ENCODE results near the gene RHEB.
"Not testable (repeated sequence)": the region's sequence is repeated elsewhere in the genome, so short reads cannot be mapped to it uniquely, and the experiment has no call there.

Gene RHEB

DNA sequence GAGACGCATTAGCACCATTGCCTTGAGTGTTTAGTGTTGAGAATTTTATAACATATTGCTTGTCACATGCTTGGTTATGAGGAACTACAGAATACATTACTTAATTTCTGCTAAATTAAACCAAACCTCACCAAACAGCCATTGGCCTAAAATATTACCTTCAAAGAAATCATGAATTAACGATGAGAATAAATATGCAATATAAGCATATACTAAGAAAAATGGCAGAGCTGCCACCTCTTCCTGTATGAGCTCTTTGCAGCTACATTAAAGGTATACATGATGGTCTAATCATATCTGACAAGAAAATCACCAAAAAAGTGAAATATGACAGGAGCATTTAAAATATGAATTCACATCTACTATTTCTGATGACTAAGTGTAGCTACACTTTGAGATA, 5.2 kb upstream of the RHEB start:
- no peak for DNase-seq

GRCh38 chr7:151524331-151524730, 4.6 kb upstream of the RHEB start:
- DNase-seq = no peak

DNA sequence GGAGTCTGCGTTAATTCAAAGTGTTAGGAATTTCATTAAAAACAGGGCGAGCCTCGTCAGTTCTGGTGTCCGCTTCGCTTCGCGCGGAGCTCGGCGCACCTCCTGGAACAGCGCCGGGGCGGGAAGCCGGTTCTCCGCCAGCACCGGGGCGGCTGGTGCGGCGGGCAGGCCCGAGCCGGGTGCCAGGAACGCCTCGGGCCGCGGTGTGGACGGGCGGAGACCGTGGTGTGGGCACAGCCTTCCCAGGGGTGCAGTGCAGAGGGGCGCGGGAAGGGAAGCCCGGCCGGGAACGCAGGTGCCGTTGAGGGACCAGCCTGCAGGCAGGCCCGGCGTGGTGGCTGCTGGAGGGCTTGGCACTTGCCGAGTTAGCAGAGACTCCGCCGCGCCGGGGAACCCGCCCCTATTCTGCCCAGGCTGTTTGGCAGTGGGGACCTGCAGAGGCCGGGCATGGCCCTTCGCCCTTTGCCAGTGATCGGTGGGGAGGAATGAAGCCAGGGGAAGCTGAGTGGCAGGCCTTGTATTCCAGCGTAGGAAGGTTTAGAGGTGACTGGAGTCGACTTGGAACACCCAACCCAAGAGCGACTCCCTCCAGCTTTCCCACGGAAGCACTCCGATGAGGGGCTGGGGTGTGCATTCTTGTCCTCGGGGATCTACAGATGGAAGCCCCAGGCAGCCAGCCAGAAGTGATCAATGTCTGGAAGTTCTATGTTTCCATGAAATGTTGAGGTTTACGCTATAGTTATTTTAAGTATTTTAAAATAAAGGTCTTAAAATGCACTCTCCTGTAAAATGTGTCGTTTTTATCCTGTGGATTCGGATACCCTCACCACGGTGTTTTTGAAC, 945 bp upstream of the RHEB start:
- DNase-seq = no peak

DNA sequence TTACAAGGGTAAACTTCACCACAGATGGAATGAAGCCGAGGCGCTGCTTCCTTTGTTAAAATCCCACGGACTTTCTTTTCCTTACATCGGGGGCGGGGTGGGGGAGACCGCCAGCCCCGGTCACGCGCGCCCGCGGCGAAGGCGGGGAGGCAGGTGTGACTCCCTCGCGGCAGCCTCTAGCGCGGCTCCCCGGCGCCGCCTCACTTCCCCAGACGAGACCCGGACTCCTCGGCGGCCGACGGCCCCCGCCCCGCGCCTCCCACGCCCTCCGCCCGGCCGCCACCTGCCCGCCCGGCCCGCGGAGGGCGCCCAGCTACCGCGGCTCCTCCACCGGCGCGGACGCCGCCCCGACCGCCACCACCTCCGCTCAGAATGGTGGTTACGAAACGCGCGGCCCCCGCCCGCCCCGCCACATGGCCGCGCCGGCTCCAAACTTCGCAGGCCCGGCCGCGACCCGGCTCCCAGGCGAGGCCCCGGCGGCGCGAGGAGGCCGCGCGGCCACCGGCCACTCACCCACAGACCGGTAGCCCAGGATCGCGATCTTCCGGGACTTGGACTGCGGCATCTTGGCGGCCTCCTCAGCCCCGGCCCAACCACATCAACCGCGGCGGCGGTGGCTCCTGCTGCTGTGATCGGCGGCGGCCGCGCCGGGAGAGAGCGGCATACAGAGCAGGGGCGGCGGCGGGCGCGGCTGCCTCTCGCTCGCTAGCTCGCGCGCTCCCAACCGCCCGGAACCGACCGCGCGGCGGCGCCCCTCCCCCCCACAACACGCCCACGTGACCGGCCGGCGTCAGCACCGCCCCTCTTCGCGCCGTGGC, 539 bp downstream of the RHEB start:
- DNase-seq = not testable (repeated sequence)

DNA sequence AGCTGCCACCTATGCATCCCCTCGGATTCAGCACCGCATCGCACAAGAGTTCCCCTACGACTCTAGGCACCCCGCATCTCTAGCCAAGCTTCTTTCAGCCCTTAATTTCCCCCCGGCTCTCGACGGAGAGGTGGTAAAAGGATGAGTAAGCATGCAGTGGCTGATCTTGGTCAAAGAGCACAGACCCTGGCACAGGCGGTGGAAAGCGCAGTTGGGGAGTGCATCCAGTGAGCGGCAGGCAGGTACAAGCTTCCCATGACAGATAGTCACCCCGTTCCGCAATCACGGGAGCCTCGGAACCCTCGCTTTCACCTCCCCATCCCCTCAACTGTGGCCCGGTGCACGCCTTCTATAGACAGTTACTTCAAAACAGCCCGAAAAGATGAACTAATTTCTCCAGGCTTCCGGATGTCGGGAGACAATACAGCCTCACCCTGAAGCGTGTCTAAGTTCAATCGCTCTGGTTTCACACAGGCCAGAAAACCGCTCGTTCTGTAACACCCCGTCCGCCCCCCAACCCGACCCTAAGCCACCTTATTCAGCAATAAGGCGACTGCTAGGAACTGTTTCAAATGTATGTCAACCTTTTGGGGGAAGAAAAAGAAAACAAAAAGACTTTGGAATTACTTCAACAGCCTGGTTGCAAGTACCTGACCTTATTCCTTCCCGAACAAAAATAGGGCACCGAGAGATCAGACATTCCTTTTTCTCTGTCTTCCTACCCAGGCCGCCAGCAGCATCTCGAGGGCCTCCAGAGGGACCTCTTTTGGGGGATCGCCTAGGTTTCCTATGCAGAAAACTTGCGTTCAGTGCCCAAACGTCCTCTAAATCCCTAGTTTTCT, 1.4 kb downstream of the RHEB start:
- no peak for DNase-seq

- no peak for DNase-seq
Measured at GRCh38 chr7:151517601-151518104, 2.0 kb downstream of the RHEB start.

DNA sequence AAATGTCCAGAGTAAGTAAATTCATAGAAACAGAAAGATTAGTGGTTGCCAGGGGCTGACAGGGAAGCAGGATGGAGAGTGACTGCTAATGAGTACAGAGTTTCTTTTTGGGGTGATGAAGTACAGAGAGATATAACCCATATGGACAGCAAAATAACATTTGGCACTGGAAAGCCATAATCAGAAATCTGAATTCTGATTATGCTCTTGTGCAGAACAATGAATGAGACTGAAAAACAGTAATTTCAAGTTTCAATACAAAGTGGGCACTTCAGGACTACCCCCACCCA, 4.5 kb downstream of the RHEB start:
- DNase-seq = no peak

DNA sequence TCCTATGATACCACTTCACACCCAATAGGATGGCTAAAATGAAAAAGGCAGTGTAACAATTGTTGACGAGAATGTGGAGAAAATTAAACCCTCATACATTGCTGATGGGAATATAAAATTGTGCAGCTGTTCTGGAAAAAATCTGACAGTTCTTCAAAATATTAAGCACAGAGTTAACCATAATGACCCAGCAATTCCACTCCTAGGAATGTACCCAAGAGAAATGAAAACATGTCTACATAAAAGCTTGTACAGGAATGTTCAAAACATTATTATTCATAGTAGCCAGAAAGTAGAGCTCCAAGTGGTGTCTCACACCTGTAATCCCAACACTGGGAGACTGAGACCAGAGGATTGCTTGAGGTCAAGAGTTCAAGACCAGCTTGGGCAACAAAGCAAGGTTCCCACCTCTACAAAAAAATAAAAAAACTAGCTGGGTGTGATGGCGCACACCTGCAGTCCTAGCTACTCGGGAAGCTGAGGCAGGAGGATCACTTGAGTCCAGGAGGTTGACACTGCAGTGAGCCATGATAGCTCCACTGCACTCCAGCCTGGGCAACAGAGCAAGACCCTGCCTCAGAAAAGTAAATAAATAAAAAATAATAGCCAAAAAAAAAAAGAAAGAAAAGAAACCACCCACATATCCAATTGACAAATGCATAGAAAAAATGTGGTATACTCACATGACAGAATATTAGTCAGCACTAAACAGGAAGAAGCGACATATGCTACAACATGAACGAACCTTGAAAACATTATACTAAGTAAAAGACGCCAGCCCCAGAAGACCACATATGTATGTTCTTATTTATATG, 5.0 kb downstream of the RHEB start:
- DNase-seq = no peak

- no peak for DNase-seq
Measured at GRCh38 chr7:151513133-151513532, 6.6 kb downstream of the RHEB start.

DNA sequence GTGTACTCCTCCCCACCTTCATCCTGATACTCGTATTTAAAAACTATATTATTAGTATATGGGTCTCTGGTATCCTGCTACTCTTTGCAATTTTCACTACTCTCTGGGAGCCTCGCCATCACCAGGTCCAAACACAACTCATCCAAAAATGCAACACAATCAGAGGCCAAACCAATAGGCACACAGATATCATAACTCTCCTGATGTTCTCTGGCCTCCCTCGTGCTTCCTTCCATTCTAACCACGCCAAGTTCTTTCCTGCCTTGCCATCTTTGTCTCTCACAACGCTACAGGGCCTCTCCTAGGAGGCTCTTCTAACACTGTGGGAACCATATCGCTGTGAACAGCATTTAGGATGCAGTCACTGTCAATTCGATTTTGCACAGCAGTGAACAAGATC, 7.3 kb downstream of the RHEB start:
- no peak for DNase-seq

DNA sequence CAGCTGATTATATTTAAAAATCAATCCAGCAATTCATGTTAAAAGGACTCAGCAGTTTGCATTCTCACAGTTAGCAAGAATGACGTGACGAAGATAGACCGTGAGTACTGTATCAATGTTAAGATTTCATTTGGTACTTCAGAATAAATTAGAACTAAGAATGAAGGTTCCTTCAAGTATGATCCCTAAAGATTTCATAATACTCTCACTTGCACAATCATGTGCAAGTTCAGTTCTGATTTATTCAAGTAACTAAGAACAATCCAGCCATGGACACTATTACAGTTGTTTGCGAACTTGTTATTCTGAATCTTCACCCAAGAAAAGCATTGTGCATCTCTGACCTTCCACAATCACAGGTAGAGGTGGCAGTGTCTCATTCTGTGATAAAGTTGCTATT, 7.7 kb downstream of the RHEB start:
- no peak for DNase-seq

GRCh38 chr7:151511270-151511669, 8.4 kb downstream of the RHEB start:
- no peak for DNase-seq

DNA sequence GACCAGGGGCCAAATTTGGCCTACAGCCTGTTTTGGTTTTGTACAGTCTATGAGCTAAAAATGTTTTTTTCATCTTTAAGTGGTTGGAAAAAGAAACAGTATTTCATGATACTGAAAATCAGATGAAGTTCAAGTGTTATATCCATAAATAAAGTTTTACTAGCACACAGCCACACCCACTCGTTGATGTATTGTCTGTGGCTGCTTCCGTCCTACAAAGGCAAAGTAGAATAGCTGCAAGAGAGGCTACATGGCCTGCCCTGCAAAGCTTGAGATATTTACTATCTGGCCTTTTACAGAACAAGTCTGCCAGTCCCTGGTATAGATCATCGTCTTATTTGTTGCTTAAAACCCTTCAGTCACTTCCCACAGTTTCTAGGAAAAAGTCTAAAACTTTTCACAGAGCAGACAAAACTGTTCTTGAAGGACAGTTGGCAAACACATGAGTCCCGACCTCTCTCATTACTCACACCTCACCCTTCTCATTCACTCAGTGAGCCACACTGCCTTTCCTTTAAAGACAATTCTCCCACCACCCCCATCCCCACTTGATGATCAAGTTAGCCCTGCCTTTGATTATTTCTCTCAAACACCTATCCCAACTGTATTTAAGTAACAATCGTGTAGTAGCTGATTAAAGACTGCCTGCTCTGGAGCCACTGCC, 9.9 kb downstream of the RHEB start:
- no peak for DNase-seq

GRCh38 chr7:151508991-151509390, 10.7 kb downstream of the RHEB start:
- DNase-seq = no peak

DNA sequence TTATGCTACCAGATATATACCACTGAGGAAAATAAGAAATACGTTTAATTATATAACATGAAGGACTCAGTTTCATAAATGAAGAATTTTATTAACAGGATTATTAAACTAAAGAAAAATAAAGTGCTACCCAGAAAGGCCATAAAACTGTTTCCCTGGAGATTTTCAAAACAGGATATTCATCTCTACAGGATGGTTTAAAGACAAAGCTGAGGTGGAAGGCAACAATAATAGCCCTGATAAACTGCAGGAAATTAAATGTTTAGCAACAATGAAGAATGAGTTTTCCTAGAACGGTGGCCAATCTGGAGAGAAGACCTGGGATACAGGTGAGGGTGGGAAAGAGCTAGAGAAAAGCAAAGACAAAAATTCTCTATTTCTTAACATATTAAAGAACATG, 11.9 kb downstream of the RHEB start:
- DNase-seq = no peak

DNA sequence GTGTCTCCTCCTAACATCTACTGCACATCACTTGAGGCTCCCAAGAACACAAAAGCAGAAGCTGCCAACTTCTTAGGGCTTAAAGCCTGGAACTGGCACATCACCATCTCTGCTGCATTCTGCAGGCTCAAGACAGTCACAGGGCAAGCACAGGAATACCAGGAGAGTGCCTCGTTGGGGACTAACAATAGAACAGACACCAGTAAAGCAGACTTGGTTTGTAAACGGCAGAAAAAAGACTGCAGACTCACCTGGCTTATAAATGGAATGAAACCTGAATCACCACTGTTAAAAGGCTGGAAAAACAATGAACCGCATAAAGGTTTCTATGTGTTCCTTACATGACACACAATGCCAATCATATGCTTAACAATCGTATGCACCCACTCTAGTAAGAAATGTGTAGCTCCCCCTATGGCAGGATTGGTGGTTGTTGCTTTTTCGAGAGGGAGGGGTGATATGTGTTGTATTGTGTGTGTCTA, 12.8 kb downstream of the RHEB start:
- no peak for DNase-seq

DNA sequence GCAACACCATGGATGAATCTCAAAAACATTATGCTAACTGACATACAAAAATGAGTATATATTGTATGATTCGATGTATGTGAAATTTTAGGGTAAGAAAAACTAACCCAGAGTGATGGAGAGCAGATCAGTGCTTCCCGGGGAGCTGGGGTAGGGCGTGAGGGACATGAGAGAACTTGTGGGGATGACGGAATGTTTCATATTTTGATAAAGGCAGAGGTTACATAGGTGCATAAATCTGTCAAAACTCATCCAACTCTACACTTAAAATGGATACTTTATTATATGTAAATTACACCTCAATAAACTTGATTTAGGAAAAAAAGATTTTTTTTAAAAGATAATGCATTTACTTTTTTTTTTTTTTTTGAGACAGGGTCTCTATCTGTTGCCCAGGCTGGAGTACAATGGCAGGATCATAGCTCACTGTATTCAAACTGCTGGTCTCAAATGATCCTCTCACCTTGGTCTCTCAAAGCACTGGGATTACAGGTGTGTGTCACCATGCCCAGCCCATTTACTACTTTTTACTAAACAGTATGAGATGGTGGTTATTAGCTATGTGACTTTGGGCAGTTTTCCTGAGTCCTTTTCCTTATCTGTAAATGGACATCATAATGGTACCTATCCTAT, 13.7 kb downstream of the RHEB start:
- no peak for DNase-seq

DNA sequence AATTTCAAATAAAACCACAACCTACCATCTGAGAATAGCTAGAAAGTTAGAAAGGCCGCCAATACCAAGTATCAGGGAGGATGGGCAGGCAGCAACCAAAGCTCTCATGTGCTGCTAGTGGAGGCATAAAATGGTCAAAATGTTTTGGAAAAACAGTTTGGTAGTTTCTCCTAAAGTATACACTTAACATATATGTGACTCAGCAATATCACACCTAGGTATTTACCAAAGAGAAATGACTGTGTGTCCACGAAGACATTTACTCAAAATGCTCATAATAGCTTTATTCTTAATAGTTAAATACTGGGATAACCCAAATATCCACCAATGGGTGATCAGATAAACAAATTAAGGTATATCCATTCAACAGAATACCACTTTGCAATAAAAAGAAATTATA, 14.3 kb downstream of the RHEB start:
- DNase-seq = no peak

DNA sequence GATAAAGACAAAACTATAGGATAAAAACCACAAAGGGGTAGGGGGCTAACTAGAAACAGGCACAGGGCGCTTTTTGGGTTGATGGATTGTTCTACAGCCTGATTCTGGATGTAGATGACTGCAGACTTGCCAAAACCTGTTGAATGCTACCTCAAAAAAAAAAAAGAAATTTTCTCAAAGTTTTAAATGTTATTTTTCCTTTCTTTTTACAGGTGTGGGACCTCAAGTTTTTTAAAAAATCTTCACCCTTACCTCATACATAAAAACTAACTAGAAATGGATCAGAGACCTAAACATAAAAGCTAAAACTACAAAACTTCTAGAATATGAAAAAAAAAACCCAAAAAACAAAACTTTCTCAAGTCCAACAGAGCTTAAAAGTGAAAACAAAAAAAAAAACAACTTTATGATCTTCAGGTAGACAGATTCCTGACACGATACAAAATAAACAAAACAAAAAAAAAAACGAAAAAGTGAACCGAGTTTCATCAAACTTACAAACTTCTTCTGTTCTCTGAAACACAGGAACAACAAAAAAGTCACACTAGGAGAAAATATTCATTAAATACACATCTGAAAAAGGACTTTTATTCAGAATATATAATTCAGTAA, 14.9 kb downstream of the RHEB start:
- DNase-seq = no peak

DNA sequence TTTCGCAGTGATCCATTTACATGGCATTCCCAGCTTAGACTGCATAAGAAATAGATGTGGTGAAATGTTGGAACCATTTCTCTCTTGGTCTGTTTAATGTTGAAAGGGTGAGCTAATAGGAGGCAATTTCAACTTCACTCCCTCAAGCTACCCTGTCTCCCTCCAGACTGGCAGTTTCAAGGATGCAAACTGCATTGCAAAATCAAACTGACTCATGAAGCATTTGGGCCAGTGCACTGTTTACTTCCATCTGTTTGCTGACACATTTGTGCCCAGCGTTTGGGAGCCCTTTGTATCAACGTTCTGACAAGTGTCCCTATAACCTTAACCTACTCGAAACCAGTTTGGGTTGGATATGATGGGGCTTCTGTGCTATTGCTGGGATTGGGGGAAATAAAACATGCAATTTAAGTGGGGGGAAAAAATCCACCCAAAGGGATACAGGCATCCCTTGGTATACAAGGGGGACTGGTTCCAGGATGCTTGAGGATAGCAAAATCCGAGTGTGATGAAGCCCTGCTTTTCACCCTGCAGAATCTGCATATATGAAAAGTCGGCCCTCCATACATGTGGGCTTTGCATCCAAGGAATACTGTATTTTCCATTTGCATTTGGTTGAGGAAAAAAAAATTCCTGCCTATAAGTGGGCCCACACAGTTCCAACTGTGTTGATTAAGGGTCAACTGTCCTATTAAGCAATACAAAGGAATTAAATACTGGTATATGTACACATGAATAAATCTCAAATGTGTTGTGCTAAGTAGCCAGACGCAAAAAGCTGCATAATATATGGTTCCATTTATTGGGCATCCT, 15.6 kb downstream of the RHEB start:
- no peak for DNase-seq

Measured in NCI-H187 treated with DMSO at 0.1 percent for 48 hours (cell line).